ENCODE data around the gene TTC23. TPM values are rescaled to one million over a fixed set of nuclear protein-coding genes. Genes with fewer than 3 reads are reported as not detected.
A peak's percentile ranks its signal among the peaks of the same experiment; 100 is the strongest.
"Not testable (repeated sequence)": the region's sequence is repeated elsewhere in the genome, so short reads cannot be mapped to it uniquely, and the experiment has no call there.

Gene TTC23
- polyA plus RNA-seq, 1 donor from 2014 or later = 0.99 TPM

- no peaks in the 10 kb centered on the region for H3K36me3 Mint-ChIP-seq
- no peaks in the 10 kb centered on the region for H3K4me1 Mint-ChIP-seq
- peaks cover 0 to 4% (median 3%) of the 10 kb centered on the region in 3 donors for H3K9me3 Mint-ChIP-seq
- no peak overlapping the region for H3K27ac Mint-ChIP-seq
- no peak overlapping the region for H3K4me3 Mint-ChIP-seq
- peaks cover 3% of the 10 kb centered on the region for H3K27me3 Mint-ChIP-seq
Measured at GRCh38 chr15:99232740-99233139, 16.6 kb downstream of the TTC23 start.

GRCh38 chr15:99230867-99231266 is 18.5 kb downstream of the TTC23 start:
- Mint-ChIP-seq H3K27me3 (peaks cover 2% of the 10 kb centered on the region), H3K27ac (no peak overlapping the region), H3K4me3 (no peak overlapping the region), H3K9me3 (peaks cover 0 to 4% (median 3%) of the 10 kb centered on the region in 3 donors), H3K4me1 (no peaks in the 10 kb centered on the region), H3K36me3 (no peaks in the 10 kb centered on the region)

GRCh38 chr15:99228120-99228770 is 21.1 kb downstream of the TTC23 start:
- Mint-ChIP-seq H3K36me3 (peaks cover 2% of the 10 kb centered on the region), H3K4me1 (no peaks in the 10 kb centered on the region), H3K27me3 (peaks cover 2% of the 10 kb centered on the region), H3K9me3 (peaks cover 0 to 4% (median 3%) of the 10 kb centered on the region in 3 donors), H3K27ac (no peak overlapping the region), H3K4me3 (no peak overlapping the region)

GRCh38 chr15:99226802-99227201 is 22.6 kb downstream of the TTC23 start:
- Mint-ChIP-seq H3K4me3 (no peak overlapping the region), H3K27me3 (no peaks in the 10 kb centered on the region), H3K9me3 (no peaks in the 10 kb centered on the region), H3K27ac (no peak overlapping the region), H3K36me3 (peaks cover 2% of the 10 kb centered on the region), H3K4me1 (no peaks in the 10 kb centered on the region)

GRCh38 chr15:99224372-99225214 is 24.8 kb downstream of the TTC23 start:
- Mint-ChIP-seq H3K9me3 (no peaks in the 10 kb centered on the region), H3K36me3 (peaks cover 2% of the 10 kb centered on the region), H3K4me3 (no peak overlapping the region), H3K27me3 (no peaks in the 10 kb centered on the region), H3K4me1 (no peaks in the 10 kb centered on the region), H3K27ac (no peak overlapping the region)

- no peak overlapping the region for H3K4me3 Mint-ChIP-seq
- H3K4me1 Mint-ChIP-seq = no peaks in the 10 kb centered on the region
- no peak overlapping the region for H3K27ac Mint-ChIP-seq
- no peaks in the 10 kb centered on the region for H3K9me3 Mint-ChIP-seq
- H3K27me3 Mint-ChIP-seq = peaks cover 3% of the 10 kb centered on the region
- peaks cover 2% of the 10 kb centered on the region for H3K36me3 Mint-ChIP-seq
Measured at GRCh38 chr15:99213187-99213811, 36.1 kb downstream of the TTC23 start.

- Mint-ChIP-seq H3K4me3 (no peak overlapping the region), H3K4me1 (no peaks in the 10 kb centered on the region), H3K27ac (peak overlapping the region in 1 of 3 donors; percentile 28), H3K9me3 (no peaks in the 10 kb centered on the region), H3K36me3 (no peaks in the 10 kb centered on the region), H3K27me3 (peaks cover 3% of the 10 kb centered on the region)
Measured at GRCh38 chr15:99212406-99212805, 37.0 kb downstream of the TTC23 start.

GRCh38 chr15:99211926-99212325 is 37.5 kb downstream of the TTC23 start:
- H3K9me3 Mint-ChIP-seq = no peaks in the 10 kb centered on the region
- H3K27ac Mint-ChIP-seq = no peak overlapping the region
- H3K4me3 Mint-ChIP-seq = no peak overlapping the region
- peaks cover 3% of the 10 kb centered on the region for H3K27me3 Mint-ChIP-seq
- H3K4me1 Mint-ChIP-seq = no peaks in the 10 kb centered on the region
- H3K36me3 Mint-ChIP-seq = no peaks in the 10 kb centered on the region

GRCh38 chr15:99210334-99210733 is 39.0 kb downstream of the TTC23 start:
- Mint-ChIP-seq H3K4me1 (no peaks in the 10 kb centered on the region), H3K27ac (no peak overlapping the region), H3K36me3 (peaks cover 3% of the 10 kb centered on the region), H3K27me3 (peaks cover 9% of the 10 kb centered on the region), H3K9me3 (no peaks in the 10 kb centered on the region), H3K4me3 (no peak overlapping the region)

- no peak overlapping the region for H3K4me3 Mint-ChIP-seq
- H3K27ac Mint-ChIP-seq = no peak overlapping the region
- no peaks in the 10 kb centered on the region for H3K9me3 Mint-ChIP-seq
- peaks cover 9% of the 10 kb centered on the region for H3K27me3 Mint-ChIP-seq
- H3K4me1 Mint-ChIP-seq = no peaks in the 10 kb centered on the region
- H3K36me3 Mint-ChIP-seq = peaks cover 3% of the 10 kb centered on the region
Measured at GRCh38 chr15:99209326-99209725, 40.1 kb downstream of the TTC23 start.

- peaks cover 3% of the 10 kb centered on the region for H3K36me3 Mint-ChIP-seq
- no peak overlapping the region for H3K4me3 Mint-ChIP-seq
- peaks cover 11% of the 10 kb centered on the region for H3K27me3 Mint-ChIP-seq
- no peaks in the 10 kb centered on the region for H3K9me3 Mint-ChIP-seq
- no peaks in the 10 kb centered on the region for H3K4me1 Mint-ChIP-seq
- H3K27ac Mint-ChIP-seq = no peak overlapping the region
Measured at GRCh38 chr15:99207672-99208071, 41.7 kb downstream of the TTC23 start.

GRCh38 chr15:99202176-99202552 is 47.2 kb downstream of the TTC23 start:
- peaks cover 8% of the 10 kb centered on the region for H3K27me3 Mint-ChIP-seq
- H3K27ac Mint-ChIP-seq = no peak overlapping the region
- H3K4me1 Mint-ChIP-seq = peaks cover 0 to 2% (median 0%) of the 10 kb centered on the region in 3 donors
- no peak overlapping the region for H3K4me3 Mint-ChIP-seq
- H3K9me3 Mint-ChIP-seq = no peaks in the 10 kb centered on the region
- peaks cover 6% of the 10 kb centered on the region for H3K36me3 Mint-ChIP-seq

GRCh38 chr15:99201408-99202175 is 47.8 kb downstream of the TTC23 start:
- Mint-ChIP-seq H3K36me3 (peaks cover 6% of the 10 kb centered on the region), H3K27ac (no peak overlapping the region), H3K27me3 (peaks cover 8% of the 10 kb centered on the region), H3K4me3 (no peak overlapping the region), H3K9me3 (no peaks in the 10 kb centered on the region), H3K4me1 (peaks cover 0 to 2% (median 0%) of the 10 kb centered on the region in 3 donors)

- Mint-ChIP-seq H3K27ac (no peak overlapping the region), H3K27me3 (no peaks in the 10 kb centered on the region), H3K4me3 (no peak overlapping the region), H3K4me1 (peaks cover 0 to 2% (median 0%) of the 10 kb centered on the region in 3 donors), H3K9me3 (no peaks in the 10 kb centered on the region), H3K36me3 (peaks cover 2% of the 10 kb centered on the region)
Measured at GRCh38 chr15:99197856-99198255, 51.5 kb downstream of the TTC23 start.

- not testable (repeated sequence) for H3K4me3 Mint-ChIP-seq, H3K27ac Mint-ChIP-seq, H3K9me3 Mint-ChIP-seq, H3K27me3 Mint-ChIP-seq, H3K4me1 Mint-ChIP-seq, H3K36me3 Mint-ChIP-seq
Measured at GRCh38 chr15:99192181-99192580, 57.2 kb downstream of the TTC23 start.

Data from IgD-negative memory B cell (primary cell).